Activated CD8-positive, alpha-beta T cell treated with anti-CD3 and anti-CD28 coated beads, Interleukin-2, amount 10 ng/mL, durations not matched to agents 7 days and 5 days (primary cell): ENCODE results near the gene CRLF2. TPM values are rescaled to one million over a fixed set of nuclear protein-coding genes. Genes with fewer than 3 reads are reported as not detected.

ENCODE experiments used
- total RNA-seq, 2 experiments: library from RNA; stranded (reverse); gene quantifications; one replicate each; pipeline ENCODE4 v1.2.3, GENCODE V29; 2021

CRLF2 gene
- total RNA-seq, 2 experiments from 2014 or later, result 1.1 to 1.4 TPM

Other genes starting within 250 kb of the CRLF2 start
- gene CSF2RA, start 56.2 kb upstream of the CRLF2 start, total RNA-seq, result not detected
- under 1 TPM; 0.60 to 0.61 TPM for gene IL3RA, start 124.1 kb upstream of the CRLF2 start, total RNA-seq
- gene SLC25A6, start 179.5 kb upstream of the CRLF2 start, total RNA-seq, result 100 to 1,000 TPM; 273 to 293 TPM
- 10 to 100 TPM; 45.3 to 45.9 TPM for gene ASMTL, start 240.3 kb upstream of the CRLF2 start, total RNA-seq